Measurements from ENCODE around the gene VPS4B.
"Not testable (repeated sequence)": the region's sequence is repeated elsewhere in the genome, so short reads cannot be mapped to it uniquely, and the experiment has no call there.

VPS4B gene

DNA sequence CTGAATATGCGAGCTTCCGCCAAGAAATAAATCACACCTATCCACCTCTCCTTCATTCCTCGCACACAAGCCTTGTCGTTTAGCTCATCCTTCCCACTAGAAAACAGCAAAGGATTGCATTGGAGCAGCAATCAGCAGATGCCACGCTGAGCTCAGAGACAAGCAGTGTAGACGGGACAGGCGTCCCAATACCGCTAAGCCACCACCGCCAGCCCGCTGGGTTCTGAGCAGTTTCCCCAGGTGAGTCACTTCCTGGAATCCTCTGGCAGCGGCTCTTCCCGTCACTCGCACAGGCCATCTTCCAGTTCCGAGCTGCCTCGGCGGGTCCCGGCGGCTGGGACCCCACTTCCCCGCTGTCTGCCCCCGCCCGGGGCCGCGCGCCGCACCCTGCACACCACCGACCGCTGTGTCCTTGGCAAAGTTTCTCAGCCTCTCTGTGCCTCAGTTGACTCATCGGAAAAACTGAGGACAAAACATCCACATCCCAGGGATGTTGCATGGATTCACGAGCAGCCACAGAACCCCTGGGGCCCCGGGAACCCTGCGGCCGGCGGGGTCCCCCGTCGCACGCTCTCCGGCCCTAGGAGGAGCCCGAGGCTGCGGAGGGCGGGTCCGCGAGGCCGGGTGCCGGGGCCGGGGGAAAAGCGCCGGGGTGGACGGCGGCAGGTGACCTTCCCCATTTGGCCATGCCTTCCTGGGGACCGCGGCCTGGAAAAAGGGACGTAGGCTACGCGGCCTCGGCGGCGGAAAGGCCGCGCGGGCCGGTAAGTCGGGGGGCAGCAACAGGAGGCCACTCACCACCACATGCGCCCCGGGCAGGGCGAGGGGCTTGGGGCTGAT, 55.8 kb downstream of the VPS4B start:
- no peak for TF ChIP-seq CTCF (IDR thresholded peaks at IDR 0.05; ENCODE audit: insufficient read depth, low read depth, low read length, missing control alignments)
- peak overlapping the region; percentile 75 for H3K4me3 ChIP-seq (ENCODE audit: low read length)
- DNase-seq (ENCODE audit: low read depth) = peak; percentile 85

GRCh38 chr18:63365876-63366212, 56.4 kb downstream of the VPS4B start:
- no peak for DNase-seq (ENCODE audit: low read depth)
- H3K4me3 ChIP-seq (ENCODE audit: low read length) = peak overlapping the region; percentile 75
- TF ChIP-seq CTCF (IDR thresholded peaks at IDR 0.05; ENCODE audit: insufficient read depth, low read depth, low read length, missing control alignments) = no peak

- no peak overlapping the region for H3K4me3 ChIP-seq (ENCODE audit: low read length)
- no peak for DNase-seq (ENCODE audit: low read depth)
- TF ChIP-seq CTCF (IDR thresholded peaks at IDR 0.05; ENCODE audit: insufficient read depth, low read depth, low read length, missing control alignments) = no peak
These were observed 58.3 kb downstream of the VPS4B start for GRCh38 chr18:63363951-63364350.

- DNase-seq (ENCODE audit: low read depth); H3K4me3 ChIP-seq (ENCODE audit: low read length): not testable (repeated sequence)
These were observed 58.9 kb downstream of the VPS4B start for GRCh38 chr18:63363420-63363819.

DNA sequence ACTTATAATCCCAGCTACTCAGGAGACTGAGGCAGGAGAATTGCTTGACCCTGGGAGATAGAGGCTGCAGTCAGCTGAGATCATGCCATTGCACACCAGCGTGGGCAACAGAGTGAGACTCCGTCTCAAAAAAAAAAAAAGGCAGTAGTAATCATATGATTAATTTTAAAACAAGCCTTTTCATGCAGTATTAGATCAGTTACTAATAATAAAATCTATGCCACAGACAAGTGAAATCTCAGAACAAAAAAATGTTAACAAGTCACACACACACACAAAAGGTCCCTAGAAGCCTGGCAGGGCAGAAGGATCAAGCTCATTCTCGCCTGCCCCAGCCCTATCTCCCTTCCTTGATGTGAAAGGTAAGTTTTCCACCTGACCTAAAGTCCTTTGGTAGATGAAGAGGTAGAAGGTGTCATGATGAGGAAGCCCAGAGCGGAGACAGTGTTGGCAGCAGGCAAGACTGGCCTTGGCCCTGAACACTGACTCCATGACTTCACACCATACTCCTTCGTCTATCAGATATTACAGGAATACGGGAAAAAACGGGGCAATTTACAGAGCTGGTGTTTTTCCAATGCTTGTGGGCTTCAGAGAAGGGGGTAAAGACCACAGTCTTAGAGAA, 65.9 kb downstream of the VPS4B start:
- H3K4me3 ChIP-seq (ENCODE audit: low read length) = no peak overlapping the region
- TF ChIP-seq CTCF (IDR thresholded peaks at IDR 0.05; ENCODE audit: insufficient read depth, low read depth, low read length, missing control alignments) = no peak
- peak; percentile 30 for DNase-seq (ENCODE audit: low read depth)

- DNase-seq (ENCODE audit: low read depth) = no peak
- no peak for TF ChIP-seq CTCF (IDR thresholded peaks at IDR 0.05; ENCODE audit: insufficient read depth, low read depth, low read length, missing control alignments)
- no peak overlapping the region for H3K4me3 ChIP-seq (ENCODE audit: low read length)
These were observed 72.0 kb downstream of the VPS4B start for GRCh38 chr18:63350230-63350629.

DNA sequence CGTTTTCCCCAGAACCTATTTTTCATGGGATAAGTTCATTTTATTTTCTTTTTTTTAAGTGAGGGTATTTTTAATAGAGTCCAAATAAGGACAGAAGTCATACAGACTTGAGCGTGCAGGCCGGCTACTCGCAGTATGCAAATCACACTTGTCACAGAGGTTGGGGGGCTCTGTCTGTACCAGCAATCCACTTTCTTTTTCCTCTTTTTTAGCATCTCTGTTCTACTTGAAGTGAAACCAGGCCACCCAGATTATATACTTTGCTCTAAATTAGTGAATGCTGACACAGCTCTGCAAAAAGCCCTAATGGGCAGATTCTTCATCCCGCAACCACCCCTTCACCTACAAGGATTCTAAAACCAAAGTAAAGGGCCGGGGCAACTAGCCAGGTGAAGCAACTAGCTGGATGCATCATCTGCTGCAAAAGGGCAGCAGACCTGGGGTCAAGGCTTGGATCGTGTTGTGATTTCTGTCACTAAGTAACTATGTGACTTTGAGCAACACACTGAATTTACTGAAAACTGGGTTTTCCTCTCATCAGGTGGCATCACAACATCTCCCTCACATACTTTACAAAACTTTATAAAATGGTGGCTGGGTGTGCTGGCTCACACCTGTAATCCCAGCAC, 73.7 kb downstream of the VPS4B start:
- no peak for TF ChIP-seq CTCF (IDR thresholded peaks at IDR 0.05; ENCODE audit: insufficient read depth, low read depth, low read length, missing control alignments)
- no peak overlapping the region for H3K4me3 ChIP-seq (ENCODE audit: low read length)

More for the DNA sequence above, 73.7 kb downstream of the VPS4B start:
- DNase-seq (ENCODE audit: low read depth) = no peak
